Mucosa of stomach (tissue), 1 donor: Measurements from ENCODE around the gene RRAGD.
A peak's percentile ranks its signal among the peaks of the same experiment; 100 is the strongest.

ENCODE experiments used
- H3K27me3 ChIP-seq: one replicate; pipeline ENCODE4 v1.7.0; 2013; ENCODE audit warnings: mild to moderate bottlenecking, low read length; ENCODE audit not compliant: control insufficient read depth, insufficient read depth
- H3K36me3 ChIP-seq: one replicate; pipeline ENCODE4 v1.7.0; 2013; ENCODE audit warnings: low read length; ENCODE audit not compliant: control insufficient read depth, insufficient read depth
- H3K4me1 ChIP-seq: one replicate; pipeline ENCODE4 v1.7.0; 2013; ENCODE audit warnings: mild to moderate bottlenecking, low read length; ENCODE audit not compliant: control insufficient read depth, insufficient read depth
- H3K4me3 ChIP-seq: one replicate; pipeline ENCODE4 v1.7.0; 2013; ENCODE audit warnings: low read length
- H3K9ac ChIP-seq: one replicate; pipeline ENCODE4 v1.7.0; 2013; ENCODE audit warnings: mild to moderate bottlenecking, low read length, moderate library complexity
- H3K9me3 ChIP-seq: one replicate; pipeline ENCODE4 v1.7.0; 2013; ENCODE audit warnings: mild to moderate bottlenecking, low read length, moderate library complexity; ENCODE audit not compliant: control insufficient read depth
- donor health status: Pancreatic carcinoma.

Gene RRAGD

GRCh38 chr6:89412071-89413005 lies at the start of gene RRAGD:
TSS of gene RRAGD (minus strand) at chr6:89412273. CDS start at chr6:89411993, 280 bp downstream.
- Histone ChIP-seq H3K9me3 (no peaks in the 10 kb centered on the region), H3K4me1 (peaks cover 14% of the 10 kb centered on the region), H3K4me3 (peak within 1 kb of the TSS; percentile 47), H3K36me3 (no peaks in the 10 kb centered on the region), H3K9ac (peak within 1 kb of the TSS; percentile 42), H3K27me3 (peaks cover 47% of the 10 kb centered on the region)

GRCh38 chr6:89460713-89461112 lies 48.6 kb upstream of the RRAGD start:
- no peak overlapping the region for H3K4me3 ChIP-seq
- no peaks in the 10 kb centered on the region for H3K4me1 ChIP-seq

GRCh38 chr6:89459501-89459900 lies 47.4 kb upstream of the RRAGD start:
- Histone ChIP-seq H3K9ac (no peak overlapping the region), H3K36me3 (no peaks in the 10 kb centered on the region), H3K4me1 (no peaks in the 10 kb centered on the region), H3K4me3 (no peak overlapping the region), H3K27me3 (no peaks in the 10 kb centered on the region), H3K9me3 (no peaks in the 10 kb centered on the region)

More at GRCh38 chr6:89460713-89461112, 48.6 kb upstream of the RRAGD start:
- Histone ChIP-seq H3K9me3 (no peaks in the 10 kb centered on the region), H3K27me3 (no peaks in the 10 kb centered on the region), H3K36me3 (no peaks in the 10 kb centered on the region), H3K9ac (no peak overlapping the region)

- Histone ChIP-seq H3K27me3 (no peaks in the 10 kb centered on the region), H3K4me3 (no peak overlapping the region), H3K9me3 (no peaks in the 10 kb centered on the region), H3K4me1 (no peaks in the 10 kb centered on the region), H3K9ac (no peak overlapping the region), H3K36me3 (no peaks in the 10 kb centered on the region)
Measured at GRCh38 chr6:89458704-89459103, 46.6 kb upstream of the RRAGD start.

- H3K9ac ChIP-seq, result no peak overlapping the region
- no peak overlapping the region for H3K4me3 ChIP-seq
- H3K36me3 ChIP-seq, result no peaks in the 10 kb centered on the region
- no peaks in the 10 kb centered on the region for H3K27me3 ChIP-seq
- H3K9me3 ChIP-seq, result no peaks in the 10 kb centered on the region
- H3K4me1 ChIP-seq, result no peaks in the 10 kb centered on the region
Measured at GRCh38 chr6:89454300-89454699, 42.2 kb upstream of the RRAGD start.

- Histone ChIP-seq H3K9ac (no peak overlapping the region), H3K27me3 (no peaks in the 10 kb centered on the region), H3K9me3 (no peaks in the 10 kb centered on the region), H3K4me3 (no peak overlapping the region), H3K4me1 (no peaks in the 10 kb centered on the region), H3K36me3 (no peaks in the 10 kb centered on the region)
Measured at GRCh38 chr6:89452281-89452680, 40.2 kb upstream of the RRAGD start.

GRCh38 chr6:89449193-89449592 lies 37.1 kb upstream of the RRAGD start:
- Histone ChIP-seq H3K27me3 (no peaks in the 10 kb centered on the region), H3K4me3 (no peak overlapping the region), H3K4me1 (no peaks in the 10 kb centered on the region)

GRCh38 chr6:89443658-89444057 lies 31.6 kb upstream of the RRAGD start:
- no peaks in the 10 kb centered on the region for H3K27me3 ChIP-seq
- H3K9ac ChIP-seq, result no peak overlapping the region
- no peaks in the 10 kb centered on the region for H3K4me1 ChIP-seq
- H3K36me3 ChIP-seq, result no peaks in the 10 kb centered on the region
- H3K4me3 ChIP-seq, result no peak overlapping the region
- no peaks in the 10 kb centered on the region for H3K9me3 ChIP-seq

More at GRCh38 chr6:89449193-89449592, 37.1 kb upstream of the RRAGD start:
- no peaks in the 10 kb centered on the region for H3K9me3 ChIP-seq
- H3K9ac ChIP-seq, result no peak overlapping the region
- no peaks in the 10 kb centered on the region for H3K36me3 ChIP-seq

GRCh38 chr6:89440200-89440599 lies 28.1 kb upstream of the RRAGD start:
- Histone ChIP-seq H3K9ac (no peak overlapping the region), H3K9me3 (no peaks in the 10 kb centered on the region), H3K4me3 (no peak overlapping the region), H3K27me3 (no peaks in the 10 kb centered on the region), H3K36me3 (no peaks in the 10 kb centered on the region), H3K4me1 (no peaks in the 10 kb centered on the region)

- no peak overlapping the region for H3K9ac ChIP-seq
- no peaks in the 10 kb centered on the region for H3K36me3 ChIP-seq
- no peaks in the 10 kb centered on the region for H3K27me3 ChIP-seq
Measured at GRCh38 chr6:89439014-89439413, 26.9 kb upstream of the RRAGD start.

GRCh38 chr6:89438248-89438647 lies 26.2 kb upstream of the RRAGD start:
- no peak overlapping the region for H3K9ac ChIP-seq
- H3K4me1 ChIP-seq, result no peaks in the 10 kb centered on the region
- H3K4me3 ChIP-seq, result no peak overlapping the region

More at GRCh38 chr6:89439014-89439413, 26.9 kb upstream of the RRAGD start:
- Histone ChIP-seq H3K4me3 (no peak overlapping the region), H3K4me1 (no peaks in the 10 kb centered on the region), H3K9me3 (no peaks in the 10 kb centered on the region)

GRCh38 chr6:89436226-89436625 lies 24.2 kb upstream of the RRAGD start:
- Histone ChIP-seq H3K27me3 (peaks cover 4% of the 10 kb centered on the region), H3K4me1 (peaks cover 6% of the 10 kb centered on the region), H3K4me3 (no peak overlapping the region), H3K36me3 (no peaks in the 10 kb centered on the region), H3K9me3 (no peaks in the 10 kb centered on the region), H3K9ac (no peak overlapping the region)

More at GRCh38 chr6:89438248-89438647, 26.2 kb upstream of the RRAGD start:
- Histone ChIP-seq H3K27me3 (peaks cover 4% of the 10 kb centered on the region), H3K36me3 (no peaks in the 10 kb centered on the region), H3K9me3 (no peaks in the 10 kb centered on the region)
